ENCODE results near the gene FBXO47. TPM values are rescaled to one million over a fixed set of nuclear protein-coding genes. Genes with fewer than 3 reads are reported as not detected.

FBXO47 gene
- total and polyA plus RNA-seq, 2 of the 13 experiments (the other 11 are each of a cell fraction or from before 2014, with no cell fraction given): not detected

- POLR2A ChIA-PET: interaction anchor here (4.3 kb wide), 1 partner anchor 12 kb away, joined by 14 read pairs; no protein-coding TSS in a partner anchor
- H3K9me3 ChIP-seq (ENCODE audit: low read length): no peaks in the 10 kb centered on the region
- no peak overlapping the region for H3K4me3 ChIP-seq (replicated peaks in 1 of 3; ENCODE audit: insufficient read depth in 1 of 3, low read depth in 2 of 3, low read length in 3 of 3)
- no peak overlapping the region for H3K4me2 ChIP-seq (ENCODE audit: low read depth, low read length)
- CTCF ChIA-PET (ENCODE audit: low intra/inter-chr PET ratio, low total read pairs): no interaction called here
- H3K36me3 ChIP-seq (replicated peaks in 1 of 2; ENCODE audit: control insufficient read depth in 1 of 2, insufficient read depth in 2 of 2, low read length in 2 of 2): no peaks in the 10 kb centered on the region
- no peak for ATAC-seq
- intact Hi-C loops (cut with micrococcal nuclease; ENCODE audit: unreplicated experiment): no loop called here
- H4K20me1 ChIP-seq (ENCODE audit: insufficient read depth, low read length): no peaks in the 10 kb centered on the region; the same call in 1 of the 2 replicates
- H3K9ac ChIP-seq (ENCODE audit: insufficient read depth, low read depth, low read length): no peak overlapping the region
- H3K4me1 ChIP-seq (ENCODE audit: insufficient read depth, low read length): peaks cover 8% of the 10 kb centered on the region
- no TSS peak for BruUV-seq (replicated peaks)
- in situ Hi-C loops (cut with HindIII; ENCODE audit: extremely low pct_ligation_motif_present, low pct_unique_long_range_greater_than_20kb): no loop called here
- H3K79me2 ChIP-seq (ENCODE audit: insufficient read depth, low read length): no peaks in the 10 kb centered on the region
- FAIRE-seq: no peak
- H2AFZ ChIP-seq (ENCODE audit: low read length): no peak overlapping the region
- no peak overlapping the region for H3K27ac ChIP-seq (ENCODE audit: extremely low read length, insufficient read depth, low read length)
- H3K27me3 ChIP-seq (ENCODE audit: control insufficient read depth in 1 of 2, insufficient read depth in 2 of 2, low read length in 2 of 2): no peaks in the 10 kb centered on the region
- DNase-seq (ENCODE audit: low spot score): no peak
- 78% methylated on average over 2 of the region's 2 CpGs for WGBS (ENCODE audit: low lambda C conversion rate)
- TF ChIP-seq PRDM15 (CRISPR knock-in tag; IDR thresholded peaks at IDR 0.05) (no peak), NCOA2 (CRISPR knock-in tag; IDR thresholded peaks at IDR 0.05) (no peak), PHF20 (CRISPR knock-in tag; IDR thresholded peaks at IDR 0.05) (no peak), CBX2 (IDR thresholded peaks at IDR 0.05; ENCODE audit: low read depth, low read length) (no peak), CBX2 (CRISPR knock-in tag; IDR thresholded peaks at IDR 0.05; ENCODE audit: low read depth) (no peak), SMAD9 (CRISPR knock-in tag; IDR thresholded peaks at IDR 0.05) (no peak), EED (CRISPR knock-in tag; IDR thresholded peaks at IDR 0.05) (no peak), MAFG (CRISPR knock-in tag; IDR thresholded peaks at IDR 0.05) (no peak), ZSCAN31 (CRISPR knock-in tag; IDR thresholded peaks at IDR 0.05; ENCODE audit: low read depth) (no peak), PTBP1 (IDR thresholded peaks at IDR 0.05; ENCODE audit: low read depth, low read length, poor library complexity, severe bottlenecking) (no peak), ATAD3A (CRISPR knock-in tag; IDR thresholded peaks at IDR 0.05) (no peak), FOXJ3 (CRISPR knock-in tag; IDR thresholded peaks at IDR 0.05; ENCODE audit: borderline replicate concordance) (no peak), ZFY (CRISPR knock-in tag; IDR thresholded peaks at IDR 0.05) (no peak), ZSCAN20 (CRISPR knock-in tag; IDR thresholded peaks at IDR 0.05; ENCODE audit: borderline replicate concordance) (no peak), KLF15 (CRISPR knock-in tag; IDR thresholded peaks at IDR 0.05; ENCODE audit: borderline replicate concordance) (no peak), ZBTB2 (CRISPR knock-in tag; IDR thresholded peaks at IDR 0.05; ENCODE audit: low read depth) (no peak), ZNF678 (CRISPR knock-in tag; IDR thresholded peaks at IDR 0.05) (no peak), POGZ (CRISPR knock-in tag; IDR thresholded peaks at IDR 0.05) (no peak)
Observed at GRCh38 chr17:38926293-38927070, 40.7 kb downstream of the FBXO47 start.

All from HepG2 (cell line).